Endothelial cell of umbilical vein (primary cell): ENCODE measurements around the gene ETS2.

ENCODE experiments used
- CTCF ChIP-seq, 2 donors: IDR thresholded peaks; 1 replicate in 1 of 2; 2 replicates in 1 of 2; pipeline ENCODE4 v1.5.1; 2011; ENCODE audit warnings: low read length in 2 of 2, mild to moderate bottlenecking in 2 of 2, moderate library complexity in 2 of 2, control low read depth in 1 of 2, inconsistent platforms in 1 of 2, low read depth in 1 of 2; ENCODE audit not compliant: insufficient read depth in 1 of 2; ENCODE audit errors: extremely low read depth in 1 of 2
- EZH2 ChIP-seq: IDR thresholded peaks from 2 replicates; pipeline ENCODE4 v1.6.1; 2012; ENCODE audit warnings: borderline replicate concordance, low read depth, mild to moderate bottlenecking, moderate library complexity, low read length, inconsistent platforms; ENCODE audit not compliant: severe bottlenecking
- FOS ChIP-seq: IDR thresholded peaks from 2 replicates; pipeline ENCODE4 v1.6.1; 2011; ENCODE audit warnings: mild to moderate bottlenecking, low read length, moderate library complexity, borderline replicate concordance; ENCODE audit not compliant: insufficient read depth
- GATA2 ChIP-seq: IDR thresholded peaks from 2 replicates; pipeline ENCODE4 v1.7.0; 2011; ENCODE audit warnings: low read depth, mild to moderate bottlenecking, moderate library complexity, mixed read lengths, low read length; ENCODE audit not compliant: insufficient read length, insufficient read depth
- MAX ChIP-seq: IDR thresholded peaks from 2 replicates; pipeline ENCODE4 v1.6.1; 2011; ENCODE audit not compliant: insufficient read depth, insufficient read length
- MYC ChIP-seq: IDR thresholded peaks from one replicate; pipeline ENCODE4 v1.6.1; 2011; ENCODE audit warnings: mild to moderate bottlenecking, low read depth, low read length
- POLR2A ChIP-seq: IDR thresholded peaks from 2 replicates; pipeline ENCODE4 v1.6.1; 2012; ENCODE audit warnings: low read depth, mild to moderate bottlenecking, control low read depth, low read length
- POLR2AphosphoS5 ChIP-seq: IDR thresholded peaks from 2 replicates; pipeline ENCODE4 v1.6.1; 2012; ENCODE audit warnings: low read depth, mild to moderate bottlenecking, control low read depth, low read length, moderate library complexity; ENCODE audit not compliant: insufficient read depth

GRCh38 chr21:38793926-38794713 lies 11.6 kb upstream of the ETS2 start:
- TF ChIP-seq CTCF (IDR thresholded peaks at IDR 0.05; ENCODE audit: extremely low read depth in 1 of 2, insufficient read depth in 1 of 2, low read depth in 1 of 2, low read length in 2 of 2) = no peak
- TF ChIP-seq MAX = no peak
- no peak for TF ChIP-seq GATA2
- TF ChIP-seq POLR2AphosphoS5 = no peak
- no peak for TF ChIP-seq POLR2A
- no peak for TF ChIP-seq MYC
- no peak for TF ChIP-seq EZH2
- TF ChIP-seq FOS = no peak
